SK-N-SH treated with all-trans-retinoic acid at 6 μM for 48 hours (cell line): ENCODE data around the gene WNT3.

Experiments
- ATAC-seq: fragments of 200-7000 bp; cut with Tn5 transposase; 3 replicates; pipeline ENCODE4 v1.9.1; 2020; ENCODE audit warnings: mild to moderate bottlenecking, moderate library complexity
- ARNTL ChIP-seq: fragments of 450-650 bp; formaldehyde crosslinking; IDR thresholded peaks from 2 replicates; pipeline ENCODE4 v1.5.0; 2020; ENCODE audit warnings: low read depth, mild to moderate bottlenecking, moderate library complexity, borderline replicate concordance
- CSDC2 ChIP-seq: fragments of 250-450 bp; sonication (Bioruptor Pico); IDR thresholded peaks from 2 replicates; pipeline ENCODE4 v1.5.0; 2020; ENCODE audit warnings: mild to moderate bottlenecking, moderate library complexity
- ESRRG ChIP-seq: fragments of 250-450 bp; sonication (Bioruptor Pico); IDR thresholded peaks from 2 replicates; pipeline ENCODE4 v1.6.1; 2021; ENCODE audit warnings: mild to moderate bottlenecking
- GLIS3 ChIP-seq: fragments of 250-450 bp; sonication (Bioruptor Pico); IDR thresholded peaks from 2 replicates; pipeline ENCODE4 v1.5.0; 2020; ENCODE audit warnings: mild to moderate bottlenecking, moderate library complexity
- ISL1 ChIP-seq: fragments of 250-450 bp; sonication (Bioruptor Pico); IDR thresholded peaks from 2 replicates; pipeline ENCODE4 v2.1.2; 2022; ENCODE audit warnings: mild to moderate bottlenecking, moderate library complexity
- OSR1 ChIP-seq: fragments of 250-450 bp; sonication (Bioruptor Pico); IDR thresholded peaks from 2 replicates; pipeline ENCODE4 v1.8.0; 2022; ENCODE audit warnings: moderate library complexity, mild to moderate bottlenecking, inconsistent platforms
- PPARA ChIP-seq: fragments of 250-450 bp; sonication (Bioruptor Pico); IDR thresholded peaks from 2 replicates; pipeline ENCODE4 v1.5.0; 2020; ENCODE audit warnings: mild to moderate bottlenecking, borderline replicate concordance
- RARB ChIP-seq: fragments of 250-450 bp; sonication (Bioruptor Pico); IDR thresholded peaks from 2 replicates; pipeline ENCODE4 v1.8.0; 2021; ENCODE audit warnings: mild to moderate bottlenecking, moderate library complexity
- SNAI2 ChIP-seq: fragments of 250-450 bp; sonication (Bioruptor Pico); IDR thresholded peaks from 2 replicates; pipeline ENCODE4 v1.5.0; 2020; ENCODE audit warnings: mild to moderate bottlenecking, moderate library complexity
- TCF4 ChIP-seq: fragments of 250-450 bp; sonication (Bioruptor Pico); IDR thresholded peaks from 2 replicates; pipeline ENCODE4 v1.8.0; 2021; ENCODE audit warnings: mild to moderate bottlenecking, moderate library complexity, borderline replicate concordance
- TOX ChIP-seq: fragments of 250-450 bp; sonication (Bioruptor Pico); IDR thresholded peaks from 2 replicates; pipeline ENCODE4 v1.8.0; 2021; ENCODE audit warnings: mild to moderate bottlenecking, moderate library complexity, borderline replicate concordance
- ZC3H10 ChIP-seq: fragments of 250-450 bp; sonication (Bioruptor Pico); IDR thresholded peaks from 2 replicates; pipeline ENCODE4 v1.5.1; 2021; ENCODE audit warnings: mild to moderate bottlenecking, moderate library complexity
- ZFP3 ChIP-seq: fragments of 250-450 bp; sonication (Bioruptor Pico); IDR thresholded peaks from 2 replicates; pipeline ENCODE4 v1.5.0; 2020; ENCODE audit warnings: mild to moderate bottlenecking, moderate library complexity
- ZFP30 ChIP-seq: fragments of 450-650 bp; formaldehyde crosslinking; IDR thresholded peaks from 2 replicates; pipeline ENCODE4 v1.5.0; 2022; ENCODE audit warnings: mild to moderate bottlenecking, moderate library complexity
- ZNF565 ChIP-seq: fragments of 450-650 bp; formaldehyde crosslinking; conservative IDR thresholded peaks from 2 replicates; pipeline ENCODE4 v1.5.0; 2020; ENCODE audit warnings: low read depth, mild to moderate bottlenecking, moderate library complexity
- ZNF70 ChIP-seq: fragments of 450-650 bp; formaldehyde crosslinking; IDR thresholded peaks from 2 replicates; pipeline ENCODE4 v1.5.0; 2020; ENCODE audit warnings: mild to moderate bottlenecking, moderate library complexity
- ZNF8 ChIP-seq: fragments of 450-650 bp; formaldehyde crosslinking; IDR thresholded peaks from 2 replicates; pipeline ENCODE4 v1.5.0; 2020; ENCODE audit warnings: mild to moderate bottlenecking, moderate library complexity
- TF ChIP-seq, protein P1 (sequence below): fragments of 250-450 bp; sonication (Bioruptor Pico); IDR thresholded peaks from 2 replicates; pipeline ENCODE4 v1.5.1; 2021; ENCODE audit warnings: mild to moderate bottlenecking, moderate library complexity
- TF ChIP-seq, protein P2 (sequence below): fragments of 250-450 bp; sonication (Bioruptor Pico); IDR thresholded peaks from 2 replicates; pipeline ENCODE4 v1.5.0; 2020; ENCODE audit warnings: mild to moderate bottlenecking, moderate library complexity
- TF ChIP-seq, protein P3 (sequence below): fragments of 250-450 bp; sonication (Bioruptor Pico); IDR thresholded peaks from 2 replicates; pipeline ENCODE4 v1.8.0; 2020; ENCODE audit warnings: mild to moderate bottlenecking, moderate library complexity, borderline replicate concordance
- TF ChIP-seq, protein P4 (sequence below): fragments of 250-450 bp; sonication (Bioruptor Pico); IDR thresholded peaks from 2 replicates; pipeline ENCODE4 v1.5.1; 2020; ENCODE audit warnings: low read depth, mild to moderate bottlenecking, moderate library complexity
- TF ChIP-seq, protein P5 (sequence below): fragments of 250-450 bp; sonication (Bioruptor Pico); IDR thresholded peaks from 2 replicates; pipeline ENCODE4 v1.8.0; 2021; ENCODE audit warnings: low read depth, mild to moderate bottlenecking, moderate library complexity, borderline replicate concordance

The WNT3 gene

DNA sequence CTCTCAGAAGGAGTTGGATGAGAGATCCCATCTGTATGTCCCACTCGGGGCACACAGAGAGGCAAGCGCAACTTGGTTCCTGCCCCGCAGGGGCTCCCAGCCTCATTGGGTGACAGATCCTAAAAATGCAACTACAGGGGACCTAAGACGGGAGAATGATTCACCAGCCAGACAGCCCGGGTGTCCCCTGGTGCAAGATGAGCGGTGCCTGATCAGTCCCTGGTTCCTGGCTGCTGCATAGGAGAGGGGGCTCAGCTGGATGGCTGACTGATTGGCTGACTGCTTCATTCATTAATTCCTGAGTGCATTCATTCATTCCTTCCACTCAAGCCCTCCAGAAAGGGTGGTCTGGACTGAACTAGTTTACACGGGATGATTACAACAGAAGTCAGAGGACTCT, 22.0 kb downstream of the WNT3 start:
- no peak for ATAC-seq
- TF ChIP-seq, protein P1, sequence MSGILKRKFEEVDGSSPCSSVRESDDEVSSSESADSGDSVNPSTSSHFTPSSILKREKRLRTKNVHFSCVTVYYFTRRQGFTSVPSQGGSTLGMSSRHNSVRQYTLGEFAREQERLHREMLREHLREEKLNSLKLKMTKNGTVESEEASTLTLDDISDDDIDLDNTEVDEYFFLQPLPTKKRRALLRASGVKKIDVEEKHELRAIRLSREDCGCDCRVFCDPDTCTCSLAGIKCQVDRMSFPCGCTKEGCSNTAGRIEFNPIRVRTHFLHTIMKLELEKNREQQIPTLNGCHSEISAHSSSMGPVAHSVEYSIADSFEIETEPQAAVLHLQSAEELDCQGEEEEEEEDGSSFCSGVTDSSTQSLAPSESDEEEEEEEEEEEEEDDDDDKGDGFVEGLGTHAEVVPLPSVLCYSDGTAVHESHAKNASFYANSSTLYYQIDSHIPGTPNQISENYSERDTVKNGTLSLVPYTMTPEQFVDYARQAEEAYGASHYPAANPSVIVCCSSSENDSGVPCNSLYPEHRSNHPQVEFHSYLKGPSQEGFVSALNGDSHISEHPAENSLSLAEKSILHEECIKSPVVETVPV (CRISPR knock-in tag): no peak
- TF ChIP-seq ZNF565 (CRISPR knock-in tag): no peak
- TF ChIP-seq, protein P2, sequence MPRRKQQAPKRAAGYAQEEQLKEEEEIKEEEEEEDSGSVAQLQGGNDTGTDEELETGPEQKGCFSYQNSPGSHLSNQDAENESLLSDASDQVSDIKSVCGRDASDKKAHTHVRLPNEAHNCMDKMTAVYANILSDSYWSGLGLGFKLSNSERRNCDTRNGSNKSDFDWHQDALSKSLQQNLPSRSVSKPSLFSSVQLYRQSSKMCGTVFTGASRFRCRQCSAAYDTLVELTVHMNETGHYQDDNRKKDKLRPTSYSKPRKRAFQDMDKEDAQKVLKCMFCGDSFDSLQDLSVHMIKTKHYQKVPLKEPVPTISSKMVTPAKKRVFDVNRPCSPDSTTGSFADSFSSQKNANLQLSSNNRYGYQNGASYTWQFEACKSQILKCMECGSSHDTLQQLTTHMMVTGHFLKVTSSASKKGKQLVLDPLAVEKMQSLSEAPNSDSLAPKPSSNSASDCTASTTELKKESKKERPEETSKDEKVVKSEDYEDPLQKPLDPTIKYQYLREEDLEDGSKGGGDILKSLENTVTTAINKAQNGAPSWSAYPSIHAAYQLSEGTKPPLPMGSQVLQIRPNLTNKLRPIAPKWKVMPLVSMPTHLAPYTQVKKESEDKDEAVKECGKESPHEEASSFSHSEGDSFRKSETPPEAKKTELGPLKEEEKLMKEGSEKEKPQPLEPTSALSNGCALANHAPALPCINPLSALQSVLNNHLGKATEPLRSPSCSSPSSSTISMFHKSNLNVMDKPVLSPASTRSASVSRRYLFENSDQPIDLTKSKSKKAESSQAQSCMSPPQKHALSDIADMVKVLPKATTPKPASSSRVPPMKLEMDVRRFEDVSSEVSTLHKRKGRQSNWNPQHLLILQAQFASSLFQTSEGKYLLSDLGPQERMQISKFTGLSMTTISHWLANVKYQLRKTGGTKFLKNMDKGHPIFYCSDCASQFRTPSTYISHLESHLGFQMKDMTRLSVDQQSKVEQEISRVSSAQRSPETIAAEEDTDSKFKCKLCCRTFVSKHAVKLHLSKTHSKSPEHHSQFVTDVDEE: no peak
- TF ChIP-seq ARNTL (CRISPR knock-in tag): no peak
- TF ChIP-seq, protein P3, sequence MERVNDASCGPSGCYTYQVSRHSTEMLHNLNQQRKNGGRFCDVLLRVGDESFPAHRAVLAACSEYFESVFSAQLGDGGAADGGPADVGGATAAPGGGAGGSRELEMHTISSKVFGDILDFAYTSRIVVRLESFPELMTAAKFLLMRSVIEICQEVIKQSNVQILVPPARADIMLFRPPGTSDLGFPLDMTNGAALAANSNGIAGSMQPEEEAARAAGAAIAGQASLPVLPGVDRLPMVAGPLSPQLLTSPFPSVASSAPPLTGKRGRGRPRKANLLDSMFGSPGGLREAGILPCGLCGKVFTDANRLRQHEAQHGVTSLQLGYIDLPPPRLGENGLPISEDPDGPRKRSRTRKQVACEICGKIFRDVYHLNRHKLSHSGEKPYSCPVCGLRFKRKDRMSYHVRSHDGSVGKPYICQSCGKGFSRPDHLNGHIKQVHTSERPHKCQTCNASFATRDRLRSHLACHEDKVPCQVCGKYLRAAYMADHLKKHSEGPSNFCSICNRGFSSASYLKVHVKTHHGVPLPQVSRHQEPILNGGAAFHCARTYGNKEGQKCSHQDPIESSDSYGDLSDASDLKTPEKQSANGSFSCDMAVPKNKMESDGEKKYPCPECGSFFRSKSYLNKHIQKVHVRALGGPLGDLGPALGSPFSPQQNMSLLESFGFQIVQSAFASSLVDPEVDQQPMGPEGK (CRISPR knock-in tag): no peak
- TF ChIP-seq ZFP3 (CRISPR knock-in tag): no peak
- TF ChIP-seq ZNF8 (CRISPR knock-in tag): no peak
- TF ChIP-seq RARB (CRISPR knock-in tag): no peak
- no peak for TF ChIP-seq TCF4 (CRISPR knock-in tag)
- TF ChIP-seq, protein P4, sequence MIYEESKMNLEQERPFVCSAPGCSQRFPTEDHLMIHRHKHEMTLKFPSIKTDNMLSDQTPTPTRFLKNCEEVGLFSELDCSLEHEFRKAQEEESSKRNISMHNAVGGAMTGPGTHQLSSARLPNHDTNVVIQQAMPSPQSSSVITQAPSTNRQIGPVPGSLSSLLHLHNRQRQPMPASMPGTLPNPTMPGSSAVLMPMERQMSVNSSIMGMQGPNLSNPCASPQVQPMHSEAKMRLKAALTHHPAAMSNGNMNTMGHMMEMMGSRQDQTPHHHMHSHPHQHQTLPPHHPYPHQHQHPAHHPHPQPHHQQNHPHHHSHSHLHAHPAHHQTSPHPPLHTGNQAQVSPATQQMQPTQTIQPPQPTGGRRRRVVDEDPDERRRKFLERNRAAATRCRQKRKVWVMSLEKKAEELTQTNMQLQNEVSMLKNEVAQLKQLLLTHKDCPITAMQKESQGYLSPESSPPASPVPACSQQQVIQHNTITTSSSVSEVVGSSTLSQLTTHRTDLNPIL (CRISPR knock-in tag): no peak
- TF ChIP-seq OSR1 (CRISPR knock-in tag): no peak
- TF ChIP-seq SNAI2 (CRISPR knock-in tag): no peak
- no peak for TF ChIP-seq CSDC2 (CRISPR knock-in tag)
- TF ChIP-seq ZC3H10 (CRISPR knock-in tag): no peak
- TF ChIP-seq ESRRG (CRISPR knock-in tag): no peak
- no peak for TF ChIP-seq ZFP30
- no peak for TF ChIP-seq ISL1 (CRISPR knock-in tag)

DNA sequence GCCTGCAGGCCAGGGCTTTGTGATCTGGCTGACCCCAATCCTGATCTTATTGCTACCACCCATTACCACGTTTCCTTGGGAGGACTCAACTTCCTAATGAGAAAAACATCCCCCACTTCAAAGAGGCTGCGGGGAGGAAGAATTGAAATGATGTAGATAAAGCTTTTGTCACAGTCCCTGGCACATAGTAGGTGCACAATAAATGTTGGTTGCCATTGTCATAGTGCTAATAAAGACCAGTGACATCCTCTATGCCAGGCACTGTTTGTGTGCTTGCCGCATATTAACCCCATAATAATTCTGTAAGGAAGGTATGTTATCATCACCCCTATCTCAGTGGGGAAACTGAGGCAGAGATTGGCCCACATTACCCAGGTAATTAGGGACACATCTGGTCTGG, 22.4 kb downstream of the WNT3 start:
- no peak for TF ChIP-seq TOX (CRISPR knock-in tag)
- TF ChIP-seq ARNTL (CRISPR knock-in tag): no peak
- TF ChIP-seq, protein P4 (CRISPR knock-in tag): no peak
- TF ChIP-seq, protein P2: no peak
- no peak for TF ChIP-seq PPARA (CRISPR knock-in tag)
- TF ChIP-seq ZFP3 (CRISPR knock-in tag): no peak
- TF ChIP-seq, protein P1 (CRISPR knock-in tag): no peak
- TF ChIP-seq, protein P5, sequence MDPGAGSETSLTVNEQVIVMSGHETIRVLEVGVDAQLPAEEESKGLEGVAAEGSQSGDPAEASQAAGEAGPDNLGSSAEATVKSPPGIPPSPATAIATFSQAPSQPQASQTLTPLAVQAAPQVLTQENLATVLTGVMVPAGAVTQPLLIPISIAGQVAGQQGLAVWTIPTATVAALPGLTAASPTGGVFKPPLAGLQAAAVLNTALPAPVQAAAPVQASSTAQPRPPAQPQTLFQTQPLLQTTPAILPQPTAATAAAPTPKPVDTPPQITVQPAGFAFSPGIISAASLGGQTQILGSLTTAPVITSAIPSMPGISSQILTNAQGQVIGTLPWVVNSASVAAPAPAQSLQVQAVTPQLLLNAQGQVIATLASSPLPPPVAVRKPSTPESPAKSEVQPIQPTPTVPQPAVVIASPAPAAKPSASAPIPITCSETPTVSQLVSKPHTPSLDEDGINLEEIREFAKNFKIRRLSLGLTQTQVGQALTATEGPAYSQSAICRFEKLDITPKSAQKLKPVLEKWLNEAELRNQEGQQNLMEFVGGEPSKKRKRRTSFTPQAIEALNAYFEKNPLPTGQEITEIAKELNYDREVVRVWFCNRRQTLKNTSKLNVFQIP (CRISPR knock-in tag): no peak
- no peak for TF ChIP-seq GLIS3 (CRISPR knock-in tag)
- TF ChIP-seq SNAI2 (CRISPR knock-in tag): no peak
- TF ChIP-seq ZFP30: no peak
- TF ChIP-seq ZC3H10 (CRISPR knock-in tag): no peak
- TF ChIP-seq ISL1 (CRISPR knock-in tag): no peak
- TF ChIP-seq CSDC2 (CRISPR knock-in tag): no peak
- TF ChIP-seq ZNF70 (CRISPR knock-in tag): no peak

More for the DNA sequence above, 22.4 kb downstream of the WNT3 start:
- no peak for ATAC-seq
